HG02678 (cell line): ENCODE measurements around the gene DCTPP1.
"Not testable (repeated sequence)": the region's sequence is repeated elsewhere in the genome, so short reads cannot be mapped to it uniquely, and the experiment has no call there.

ENCODE experiments used
- ATAC-seq: cut with Tn5 transposase; IDR thresholded peaks from one replicate; pipeline ENCODE4 v1.9.1; 2021; ENCODE audit warnings: mild to moderate bottlenecking, moderate library complexity; ENCODE audit not compliant: unreplicated experiment

Gene DCTPP1

DNA sequence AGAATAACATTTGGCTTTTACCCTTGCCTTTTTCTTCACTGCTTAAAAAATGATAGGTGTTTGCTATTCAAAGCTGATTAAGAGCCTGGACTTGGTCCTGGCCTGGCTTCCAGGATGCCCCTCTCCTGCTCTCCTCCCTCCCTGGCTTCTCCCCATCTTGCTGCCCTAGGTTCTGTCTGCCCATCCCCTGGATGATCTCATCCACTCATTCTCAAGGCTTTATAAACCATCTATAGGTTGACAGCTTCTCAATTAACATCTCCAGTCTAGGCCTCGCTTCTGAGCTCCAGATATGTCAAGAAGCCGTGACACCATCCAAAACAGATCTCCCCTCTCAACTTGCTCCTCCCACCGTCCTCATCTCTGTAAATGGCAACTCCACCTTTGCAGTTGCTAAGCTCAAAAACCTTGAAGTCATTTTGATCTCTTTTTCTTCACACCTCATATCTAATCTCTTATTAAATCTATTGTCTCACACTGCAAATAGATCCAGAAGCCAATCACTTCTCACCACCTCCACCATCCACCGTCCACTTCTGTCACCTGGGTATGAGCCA, 13.7 kb downstream of the DCTPP1 start:
- no peak for ATAC-seq

DNA sequence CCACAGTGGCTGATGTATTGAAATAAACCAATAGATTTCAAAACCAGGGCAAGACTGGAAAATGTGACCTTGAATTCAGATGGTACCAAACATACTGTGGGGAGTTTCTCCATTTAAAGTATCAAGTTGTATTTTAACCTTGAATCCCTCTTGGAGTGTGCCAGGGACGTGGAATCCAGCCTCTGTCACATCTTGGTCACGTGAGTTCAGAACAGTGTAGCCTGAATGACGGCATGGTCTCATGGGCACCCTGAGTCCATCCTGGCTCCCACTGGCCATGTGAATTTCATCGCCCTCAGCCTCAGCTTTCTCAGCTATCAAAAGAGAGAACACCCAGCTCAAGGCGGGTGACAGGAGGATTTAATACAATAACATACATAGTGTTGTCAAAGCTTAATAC, 15.7 kb downstream of the DCTPP1 start:
- no peak for ATAC-seq

DNA sequence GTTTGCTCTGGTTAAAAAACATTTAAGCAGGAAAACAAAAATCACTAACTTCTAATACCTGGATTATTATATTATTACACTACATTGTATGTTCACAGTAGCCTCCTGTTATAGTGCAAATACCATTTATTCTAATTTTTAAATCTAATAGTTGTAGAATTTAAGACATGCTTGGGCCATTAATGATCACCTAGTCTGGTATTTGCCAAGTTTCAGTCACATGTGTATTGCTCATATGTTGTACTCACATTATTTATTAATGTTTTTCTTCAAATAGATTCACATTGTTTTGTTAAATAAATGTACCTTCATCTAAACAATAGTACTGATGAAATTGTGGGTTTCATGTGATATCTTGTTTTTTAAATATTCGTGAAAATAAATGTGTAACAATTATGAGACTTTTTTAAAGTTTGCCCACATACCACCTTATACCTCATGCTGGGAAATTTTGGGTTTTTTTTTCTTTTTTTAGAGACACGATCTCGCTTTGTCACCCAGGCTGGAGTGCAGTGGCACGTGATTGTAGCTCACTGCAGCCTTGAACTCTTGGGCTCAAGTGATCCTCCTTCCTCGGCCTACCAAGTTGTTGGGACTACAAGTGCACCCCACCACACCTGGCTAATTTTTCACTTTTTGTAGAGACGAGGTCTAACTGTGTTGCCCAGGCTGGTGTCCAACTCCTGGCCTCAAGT, 16.6 kb downstream of the DCTPP1 start:
- no peak for ATAC-seq

DNA sequence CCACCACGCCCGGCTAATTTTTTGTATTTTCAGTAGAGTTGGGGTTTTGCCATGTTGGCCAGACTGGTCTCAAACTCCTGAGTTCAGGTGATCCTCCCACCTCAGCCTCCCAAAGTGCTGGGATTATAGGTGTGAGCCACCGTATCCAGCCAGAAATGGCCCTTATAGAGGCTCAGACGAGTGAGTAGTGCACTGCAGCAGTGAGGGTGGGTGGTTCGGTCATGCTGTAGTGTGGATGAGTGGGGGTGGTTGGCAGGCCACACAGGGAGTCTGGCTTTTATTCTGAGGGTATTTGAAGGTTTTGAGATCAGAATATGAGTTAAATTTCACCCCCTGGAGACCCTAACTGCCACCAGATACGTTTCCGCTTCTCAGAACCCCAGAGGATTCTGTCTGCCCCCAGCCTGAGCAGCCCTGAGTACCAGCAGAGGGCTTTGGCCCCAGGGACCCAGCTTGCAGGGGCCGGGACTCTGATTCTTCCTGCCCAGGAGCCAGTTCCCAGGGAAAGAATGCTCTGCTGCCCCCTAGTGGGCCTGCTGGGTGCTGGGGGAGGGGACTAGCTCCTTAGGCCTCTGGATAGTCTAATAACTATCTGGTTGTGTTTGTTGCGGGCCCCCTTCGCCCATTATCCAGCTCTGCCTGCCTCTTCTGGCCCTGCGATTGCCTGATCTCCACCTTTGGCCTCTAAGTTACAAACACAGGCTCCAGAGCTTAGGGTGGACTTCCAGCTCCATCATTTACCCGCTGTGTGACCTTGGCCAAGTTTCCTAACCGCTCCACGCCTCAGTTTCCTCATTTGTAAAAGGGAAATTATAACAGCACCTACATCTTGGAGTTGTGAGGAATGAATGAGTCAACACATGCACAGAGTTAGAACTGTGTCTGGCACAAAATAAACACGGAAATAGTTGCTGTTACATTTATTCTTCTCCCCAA, 20.4 kb downstream of the DCTPP1 start:
- ATAC-seq, result peak; percentile 51

DNA sequence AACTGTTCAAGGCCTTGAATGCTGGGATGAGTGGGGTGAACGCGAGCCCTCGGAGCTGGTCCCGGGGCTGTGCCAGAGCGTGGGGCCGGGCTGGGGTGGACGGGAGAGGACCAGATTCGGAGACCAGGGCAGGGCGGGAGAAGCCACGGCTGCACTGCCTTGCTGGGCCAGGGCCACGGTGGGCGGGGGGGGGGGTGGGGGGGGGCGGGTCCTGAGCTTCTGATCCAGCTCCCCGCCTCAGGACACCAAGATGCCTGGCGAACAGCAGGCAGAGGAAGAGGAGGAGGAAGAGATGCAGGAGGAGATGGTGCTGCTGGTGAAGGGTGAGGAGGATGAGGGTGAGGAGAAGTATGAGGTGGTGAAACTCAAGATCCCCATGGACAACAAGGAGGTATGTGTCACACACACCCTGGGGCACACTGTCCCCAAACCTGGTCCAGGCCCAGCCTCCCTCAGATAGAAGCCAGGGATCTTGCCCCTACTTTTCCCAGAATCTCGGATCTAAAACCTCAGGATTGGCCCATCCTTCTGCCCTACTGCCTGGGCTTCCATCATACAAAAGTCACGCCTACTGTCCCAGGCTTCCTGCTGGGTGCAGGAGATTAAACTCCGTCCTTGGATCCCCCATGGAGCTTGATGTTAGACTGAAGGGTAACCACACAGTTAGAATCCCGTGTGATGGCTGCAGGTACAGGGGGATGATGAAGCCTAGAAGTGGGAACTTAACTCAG, 21.9 kb downstream of the DCTPP1 start:
- no peak for ATAC-seq

DNA sequence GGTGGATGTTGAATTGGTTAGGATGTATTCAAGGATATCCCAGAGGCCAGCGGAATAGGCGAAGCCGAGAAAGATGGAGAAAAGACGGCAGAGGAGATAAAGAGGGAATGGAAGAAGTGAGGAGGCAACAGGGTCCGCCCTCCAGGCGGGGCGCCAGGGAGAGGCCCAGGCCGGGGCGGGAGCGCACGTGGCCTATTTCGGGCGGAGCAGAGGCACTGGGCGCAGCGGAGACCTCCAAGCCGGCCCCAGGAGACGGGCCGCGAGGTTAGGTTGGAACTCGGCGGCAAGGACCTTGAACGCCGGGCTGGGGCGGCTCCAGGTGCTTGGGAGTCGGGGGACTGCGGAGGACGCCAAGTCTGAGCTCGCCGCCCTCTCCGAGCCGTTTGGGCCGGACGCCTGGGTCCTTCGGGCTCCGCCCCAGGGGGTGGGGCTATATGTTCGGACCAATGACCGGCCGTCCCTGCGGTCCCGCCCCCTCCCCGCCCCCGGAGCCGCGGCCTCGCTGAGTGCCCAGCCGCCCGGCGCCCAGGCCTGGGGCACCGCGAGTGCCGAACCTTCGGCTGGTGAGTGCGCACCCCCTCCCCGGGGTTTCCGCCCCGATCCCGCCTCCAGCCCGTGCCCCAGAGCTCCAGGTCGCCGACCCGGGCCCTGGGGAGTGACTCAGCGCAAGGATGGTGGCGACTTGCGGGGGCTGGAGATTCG, 22.6 kb downstream of the DCTPP1 start, which contains the start of gene ZNF771:
Gene ZNF771 (plus strand): TSS at position 505 of the 702 bp plus-strand sequence. CDS start 448 bp downstream, outside the sequence.
- ATAC-seq, result peak; percentile 80

DNA sequence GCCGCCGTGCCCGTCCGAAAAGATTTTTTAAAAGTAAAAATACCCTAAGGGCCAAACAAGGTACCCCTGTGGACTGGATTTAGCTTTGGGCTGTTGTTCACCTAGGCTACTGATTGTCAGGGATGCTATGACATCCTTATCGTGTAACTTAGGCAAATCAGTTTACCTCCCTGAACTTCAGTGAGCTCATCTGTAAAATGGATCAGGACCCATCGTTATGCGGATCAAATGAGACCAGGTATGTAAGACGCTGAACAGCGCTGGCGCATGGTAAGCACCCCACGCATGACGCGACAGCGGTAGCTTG, 23.1 kb downstream of the DCTPP1 start:
- ATAC-seq, result peak; percentile 11

DNA sequence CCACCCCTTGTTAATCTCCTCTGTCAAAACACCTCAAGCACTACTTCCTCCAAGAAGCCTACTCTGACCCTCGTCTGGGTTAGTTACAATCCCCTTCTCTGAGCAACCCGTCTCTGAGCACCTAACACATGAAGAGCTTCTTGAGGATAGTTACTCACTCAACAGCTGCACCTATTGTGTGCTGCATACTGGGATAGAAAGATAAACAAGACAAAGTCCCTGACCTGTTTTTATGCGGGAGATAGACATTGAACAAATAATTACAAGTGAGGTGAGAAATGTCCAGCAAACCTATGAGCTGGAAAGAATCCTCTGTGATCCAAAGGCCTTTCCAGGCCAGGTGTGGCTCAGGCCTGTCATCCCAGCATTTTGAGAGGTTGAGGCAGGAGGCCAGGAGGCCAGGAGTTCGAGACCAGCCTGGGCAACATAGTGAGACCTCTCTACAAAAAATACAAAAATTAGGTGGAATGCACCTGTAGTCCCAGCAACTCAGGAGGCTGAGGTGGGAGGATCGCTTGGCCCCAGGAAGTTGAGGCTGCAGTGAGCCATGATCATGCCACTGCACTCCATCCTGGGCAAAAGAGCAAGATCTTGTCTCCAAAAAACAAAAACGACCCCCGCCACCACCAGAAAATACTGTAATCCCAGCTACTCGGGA, 27.9 kb downstream of the DCTPP1 start:
- ATAC-seq, result no peak

DNA sequence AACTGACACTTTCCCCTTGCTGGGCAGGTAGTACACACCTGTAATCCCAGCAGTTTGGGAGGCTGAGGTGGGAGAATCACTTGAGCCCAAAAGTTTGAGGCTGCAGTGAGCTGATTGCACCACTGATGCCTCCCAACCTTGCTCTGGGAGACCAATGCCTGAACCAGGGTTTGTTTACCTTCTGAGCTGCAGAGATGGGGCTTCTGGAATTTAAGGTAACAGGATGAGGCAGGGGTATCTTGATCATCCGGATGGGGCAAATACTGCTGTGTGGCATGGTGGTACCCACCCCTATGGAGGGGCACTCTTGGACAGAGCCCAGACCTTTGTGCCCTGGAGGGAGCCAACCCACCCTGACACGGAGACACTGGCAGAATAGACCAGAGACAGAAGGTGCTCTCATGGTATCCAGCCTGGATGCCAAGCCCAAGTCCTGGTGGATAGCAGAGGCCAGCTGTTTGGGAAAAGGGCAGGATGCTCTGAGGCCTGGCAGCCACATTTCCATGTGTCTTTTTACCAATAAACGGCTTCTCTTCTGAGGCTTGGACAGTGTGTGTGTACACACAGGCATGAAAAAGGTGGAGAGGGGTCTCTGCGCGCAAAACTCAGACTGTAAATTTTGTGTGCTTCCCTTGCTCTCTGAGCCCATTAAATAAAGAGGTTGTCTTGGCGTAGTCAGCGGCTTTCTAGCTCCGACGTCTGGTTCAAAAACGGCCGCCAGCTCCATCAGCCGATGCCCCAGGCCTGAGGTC, 30.2 kb downstream of the DCTPP1 start:
- ATAC-seq, result no peak

DNA sequence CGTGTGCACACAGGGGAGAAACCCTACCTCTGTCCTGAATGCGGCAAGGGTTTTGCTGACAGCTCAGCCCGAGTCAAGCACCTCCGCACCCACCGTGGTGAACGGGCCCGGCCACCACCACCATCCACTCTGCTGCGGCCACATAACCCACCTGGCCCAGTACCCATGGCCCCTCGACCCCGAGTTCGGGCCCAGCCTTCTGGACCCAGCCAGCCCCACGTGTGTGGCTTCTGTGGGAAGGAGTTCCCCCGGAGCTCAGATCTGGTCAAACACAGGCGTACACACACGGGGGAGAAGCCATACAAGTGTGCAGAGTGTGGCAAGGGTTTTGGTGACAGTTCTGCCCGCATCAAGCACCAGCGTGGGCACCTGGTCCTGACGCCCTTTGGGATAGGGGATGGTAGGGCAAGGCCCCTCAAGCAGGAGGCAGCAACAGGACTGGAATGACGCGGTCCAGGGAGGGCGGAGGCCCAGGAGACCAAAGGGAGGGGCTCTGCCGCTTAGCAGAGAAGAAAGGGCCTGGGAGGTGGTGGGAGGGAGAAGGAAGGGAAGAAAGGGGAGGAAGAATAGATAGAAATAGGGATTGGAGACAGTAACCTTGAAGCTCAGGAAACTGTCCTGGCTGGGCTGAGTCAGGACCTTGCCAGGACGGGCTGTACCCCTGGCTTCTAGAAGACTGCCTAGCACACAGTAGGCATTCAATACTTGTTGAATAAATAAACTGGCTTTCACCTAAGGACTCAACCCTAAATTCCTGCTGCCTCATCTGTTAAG, 31.0 kb downstream of the DCTPP1 start:
- ATAC-seq, result no peak

DNA sequence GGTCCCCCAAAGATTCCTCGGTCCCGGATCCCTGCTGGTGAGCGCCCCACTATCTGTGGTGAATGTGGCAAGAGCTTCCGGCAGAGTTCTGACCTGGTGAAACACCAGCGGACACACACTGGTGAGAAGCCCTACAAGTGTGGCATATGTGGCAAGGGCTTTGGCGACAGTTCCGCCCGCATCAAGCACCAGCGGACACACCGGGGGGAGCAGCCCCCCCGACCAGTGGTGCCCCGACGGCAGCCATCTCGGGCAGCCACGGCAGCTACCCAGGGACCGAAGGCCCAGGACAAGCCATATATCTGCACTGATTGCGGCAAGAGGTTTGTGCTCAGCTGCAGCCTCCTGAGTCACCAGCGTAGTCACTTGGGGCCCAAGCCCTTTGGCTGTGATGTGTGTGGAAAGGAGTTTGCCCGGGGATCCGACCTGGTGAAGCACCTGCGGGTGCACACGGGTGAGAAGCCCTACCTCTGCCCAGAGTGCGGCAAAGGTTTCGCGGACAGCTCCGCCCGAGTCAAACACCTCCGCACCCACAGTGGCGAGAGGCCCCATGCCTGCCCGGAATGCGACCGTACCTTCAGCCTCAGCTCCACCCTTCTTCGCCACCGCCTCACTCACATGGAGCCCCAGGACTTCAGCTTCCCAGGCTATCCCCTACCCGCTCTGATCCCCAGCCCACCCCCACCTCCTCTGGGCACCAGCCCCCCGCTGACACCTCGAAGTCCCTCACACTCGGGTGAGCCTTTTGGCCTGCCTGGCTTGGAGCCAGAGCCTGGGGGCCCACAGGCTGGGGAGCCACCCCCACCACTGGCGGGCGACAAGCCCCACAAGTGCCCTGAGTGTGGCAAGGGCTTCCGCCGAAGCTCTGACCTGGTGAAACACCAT, 31.8 kb downstream of the DCTPP1 start:
- ATAC-seq, result no peak

DNA sequence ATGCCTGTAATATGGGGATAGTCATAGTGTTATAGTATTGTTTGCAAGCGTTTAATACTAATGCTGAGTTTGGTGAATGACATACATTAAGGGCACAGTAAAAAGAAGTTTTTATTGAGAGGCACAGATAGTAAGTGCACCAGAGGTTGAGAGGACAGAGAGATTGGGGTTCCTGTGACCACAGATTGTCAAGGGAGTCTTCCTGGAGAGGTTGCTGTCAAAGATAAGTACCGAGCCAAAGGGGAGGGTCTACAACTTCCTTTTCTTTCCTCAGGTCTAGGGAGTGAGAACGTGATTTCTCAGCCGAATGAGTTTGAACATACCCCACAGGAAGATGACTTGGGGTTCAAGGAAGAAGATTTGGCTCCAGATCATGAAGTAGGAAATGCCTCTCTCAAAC, 32.8 kb downstream of the DCTPP1 start:
- no peak for ATAC-seq

DNA sequence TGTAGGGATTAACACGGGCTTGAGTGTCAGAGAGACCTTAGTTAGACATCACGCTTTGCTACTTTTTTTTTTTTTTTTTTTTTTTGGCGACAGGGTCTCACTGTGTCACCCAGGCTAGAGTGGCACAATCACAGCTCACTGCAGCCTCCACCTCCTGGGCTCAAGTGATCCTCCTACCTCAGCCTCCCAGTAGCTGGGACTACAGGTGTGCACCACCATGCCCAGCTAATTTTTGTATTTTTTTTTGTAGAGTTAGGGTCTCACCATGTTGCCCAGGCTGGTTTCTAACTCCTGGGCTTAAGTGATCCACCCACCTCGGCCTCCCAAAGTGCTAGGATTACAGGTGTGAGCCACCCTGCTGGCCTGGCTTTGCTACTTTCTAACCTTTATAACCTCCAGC, 33.2 kb downstream of the DCTPP1 start:
- not testable (repeated sequence) for ATAC-seq

DNA sequence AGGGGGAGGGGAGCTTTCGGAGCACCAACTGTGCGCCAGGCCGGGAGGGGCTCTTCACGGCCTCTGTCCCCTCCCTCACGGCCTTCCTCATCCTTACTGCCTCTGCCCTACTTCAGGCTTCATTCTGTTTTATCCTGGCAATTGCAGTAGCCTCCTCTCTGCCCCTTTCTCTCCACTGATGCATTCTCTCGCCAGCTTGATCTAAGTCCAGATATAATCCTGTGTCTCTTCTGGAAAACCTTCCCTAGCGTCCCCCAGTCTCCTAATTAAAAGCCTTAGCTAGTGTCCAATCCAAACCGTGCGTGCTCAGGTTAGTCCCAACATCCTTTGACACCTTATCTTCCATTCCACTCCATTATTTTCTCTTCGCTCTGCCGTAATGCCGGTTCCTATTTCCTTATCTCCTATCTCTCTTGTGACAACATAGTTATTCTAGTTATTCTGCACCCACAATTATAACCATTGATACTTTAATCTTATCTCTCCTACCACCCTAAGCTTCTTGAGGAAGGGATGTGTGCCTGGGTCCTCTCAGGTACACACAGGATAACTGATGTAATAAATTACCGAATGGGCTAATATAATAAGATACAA, 33.7 kb downstream of the DCTPP1 start:
- ATAC-seq, result no peak

DNA sequence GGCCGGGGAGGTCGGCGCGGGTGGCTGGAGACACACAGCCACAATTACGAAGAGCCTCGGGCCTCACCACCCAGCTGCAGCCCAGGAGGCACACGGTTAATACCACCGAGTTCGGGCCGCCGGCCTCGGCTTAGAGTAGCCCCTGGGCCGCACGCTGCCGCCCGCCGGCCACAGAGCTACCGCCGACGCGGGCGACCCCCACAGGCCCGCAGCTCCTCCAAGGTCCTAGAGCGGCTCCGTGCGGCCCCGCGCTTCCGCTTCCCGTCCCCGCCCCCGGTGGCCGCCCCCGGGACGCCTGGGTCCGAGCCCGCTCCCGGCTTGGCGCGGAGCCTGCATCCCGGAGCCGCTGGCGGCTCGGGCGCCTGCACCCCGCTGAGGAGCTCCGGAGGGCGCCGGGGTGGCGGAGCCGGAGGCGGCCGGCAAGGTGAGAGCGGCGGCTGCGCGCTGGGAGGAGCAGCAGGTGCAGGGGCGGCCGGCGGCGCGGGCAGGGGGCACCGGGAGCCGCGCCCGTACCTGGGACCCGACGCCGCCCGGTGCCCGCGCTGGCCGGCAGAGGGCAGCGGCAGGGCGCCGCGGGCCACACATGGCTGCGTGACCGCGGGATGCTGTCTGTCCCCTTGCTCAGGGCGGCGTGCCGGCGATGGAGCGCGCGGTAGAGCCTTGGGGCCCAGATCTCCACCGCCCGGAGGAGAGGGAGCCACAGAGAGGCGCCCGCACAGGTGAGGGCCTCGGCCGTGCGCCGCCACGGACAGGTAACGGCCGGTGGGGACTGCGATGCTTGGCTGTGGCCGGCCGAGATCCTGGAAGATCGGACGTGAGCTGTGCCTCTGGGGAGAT, 34.5 kb downstream of the DCTPP1 start, which contains the start of gene ZNF48:
Gene ZNF48 (plus strand): TSS at position 266 of the 837 bp plus-strand sequence. CDS start 375 bp downstream, at position 641.
- peak; percentile 76 for ATAC-seq

DNA sequence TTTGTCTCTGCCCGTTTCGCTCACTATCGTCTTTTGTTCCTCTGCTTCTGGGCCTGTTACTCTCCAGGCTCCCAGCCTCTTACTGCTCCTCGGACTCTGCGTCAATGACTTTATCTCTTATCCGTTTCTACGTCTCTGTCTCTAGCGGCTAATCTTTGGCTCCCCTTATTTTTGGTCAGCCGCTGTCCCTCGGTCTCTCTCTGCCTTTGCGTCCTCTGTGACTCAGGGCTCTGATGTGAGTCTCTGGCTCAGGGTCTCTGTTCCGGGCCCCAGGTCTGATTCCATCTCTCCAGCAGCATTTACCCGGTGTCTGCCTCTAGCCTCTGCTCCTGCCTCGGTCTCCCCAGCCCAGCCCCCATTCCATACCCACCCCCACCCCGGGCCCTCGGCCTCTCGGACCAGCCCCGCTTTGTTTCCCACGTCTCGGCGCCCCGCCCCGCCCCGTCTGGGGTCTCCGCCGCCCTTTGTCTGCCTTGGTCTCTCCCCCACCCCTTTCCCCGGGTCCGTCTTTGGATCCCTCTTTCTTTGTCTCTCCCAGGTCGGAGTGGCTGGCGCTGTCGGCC, 35.2 kb downstream of the DCTPP1 start:
- ATAC-seq, result no peak
